Measurements from ENCODE around the gene ST6GALNAC3.

GRCh38 chr1:76463849-76464248 lies 389.3 kb downstream of the ST6GALNAC3 start:
- TF ChIP-seq CTCF (IDR thresholded peaks at IDR 0.05) = no peak
- TF ChIP-seq EZH2 (IDR thresholded peaks at IDR 0.05) = no peak
- no peak for TF ChIP-seq EZH2phosphoT487 (IDR thresholded peaks at IDR 0.05)
